H54 (cell line): ENCODE data around the gene MGMT.

ENCODE experiments used
- DNase-seq: peaks from one replicate; pipeline ENCODE4 v3.0.0; 2011; ENCODE audit warnings: low spot score, mixed read lengths; ENCODE audit not compliant: insufficient read length
- FAIRE-seq: peaks from 3 replicates; lab custom pipeline; 2011; peaks lifted over from hg19 to GRCh38; lab: Jason Lieb, UNC
- POLR2A ChIP-seq: IDR thresholded peaks from 2 replicates; pipeline ENCODE4 v1.6.1; 2011; ENCODE audit warnings: low read depth, mild to moderate bottlenecking, low read length

MGMT gene

DNA sequence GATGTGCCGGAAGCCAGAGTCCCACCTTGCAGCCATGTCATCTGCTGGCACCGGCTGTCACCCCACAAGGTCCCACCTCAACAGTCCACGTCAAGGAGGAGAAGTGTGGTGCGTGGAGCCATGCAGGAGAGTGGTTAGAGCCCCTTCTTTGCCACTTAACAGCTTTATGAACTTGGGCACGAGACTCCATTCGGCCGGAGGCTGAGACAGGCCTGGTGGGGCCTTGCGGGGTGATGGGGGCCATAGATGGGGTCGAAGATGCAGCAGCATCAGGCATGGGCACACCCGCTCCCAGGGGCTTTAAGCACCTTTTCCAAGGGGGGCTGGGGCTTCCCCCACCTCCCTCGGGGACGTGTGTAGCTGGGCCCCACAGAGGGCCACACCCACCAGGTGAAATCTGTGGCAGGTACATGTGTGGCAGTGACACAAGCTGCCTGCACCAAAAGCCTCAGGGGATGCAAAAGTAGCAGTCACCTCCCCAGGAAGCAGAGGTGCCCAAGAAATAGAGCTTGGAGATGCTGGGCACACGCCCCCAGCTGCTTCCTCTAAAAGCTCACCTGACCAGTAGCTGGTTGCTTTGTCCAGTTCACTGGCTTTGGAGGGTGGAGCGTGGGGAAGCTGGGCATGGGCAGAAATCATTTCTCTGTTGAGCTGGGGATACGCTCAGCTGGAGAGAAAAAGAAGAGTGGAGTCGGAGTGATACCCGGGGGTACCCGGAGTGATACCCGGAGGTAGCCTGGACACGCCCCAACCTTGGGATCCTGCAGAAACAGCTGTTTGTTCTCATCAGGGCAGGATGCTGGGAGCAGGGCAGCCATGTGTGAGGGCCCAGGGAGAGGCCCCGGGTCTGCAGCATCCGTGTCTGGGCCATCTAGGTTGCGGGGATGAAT lies 297.2 kb downstream of the MGMT start:
- FAIRE-seq (no peak), DNase-seq (no peak)
- no peak for TF ChIP-seq POLR2A

DNA sequence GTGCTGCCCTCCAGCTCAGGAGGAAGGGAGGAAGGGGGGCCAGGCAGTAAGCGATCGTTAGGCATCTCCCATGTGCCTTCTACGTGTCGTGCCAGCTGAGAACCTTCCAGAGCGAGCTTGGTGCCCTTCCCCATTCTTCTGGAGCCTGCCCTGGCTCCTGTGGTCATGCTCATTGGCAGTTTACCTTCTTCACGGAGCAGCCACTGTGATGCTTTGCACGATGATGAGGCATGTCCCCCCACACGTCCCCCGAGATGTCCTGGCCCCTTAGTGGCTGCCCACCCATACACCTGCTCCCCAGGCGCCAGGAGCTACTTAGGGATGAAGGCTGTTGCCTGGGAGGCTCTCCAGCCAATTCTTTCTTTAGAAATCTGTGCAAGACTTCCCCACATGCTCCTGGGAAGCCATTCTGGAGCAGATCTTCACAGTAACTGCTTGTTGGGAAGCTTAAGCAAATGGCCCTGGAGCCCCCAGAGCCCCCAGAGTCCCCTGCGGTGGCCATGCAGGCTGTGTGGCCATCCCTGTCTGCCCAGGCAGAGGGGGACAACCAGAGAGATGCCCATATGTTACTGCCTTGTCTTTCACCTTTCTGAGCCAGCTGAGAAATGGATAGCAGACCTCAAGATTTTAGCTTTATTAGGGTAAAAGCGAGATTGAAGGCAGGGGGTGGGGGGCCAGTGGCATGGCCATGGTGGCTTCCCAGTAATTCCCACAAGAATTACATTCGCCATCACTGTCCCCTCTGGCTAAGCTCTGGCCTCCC lies 298.0 kb downstream of the MGMT start:
- no peak for DNase-seq
- no peak for FAIRE-seq
- TF ChIP-seq POLR2A: no peak

DNA sequence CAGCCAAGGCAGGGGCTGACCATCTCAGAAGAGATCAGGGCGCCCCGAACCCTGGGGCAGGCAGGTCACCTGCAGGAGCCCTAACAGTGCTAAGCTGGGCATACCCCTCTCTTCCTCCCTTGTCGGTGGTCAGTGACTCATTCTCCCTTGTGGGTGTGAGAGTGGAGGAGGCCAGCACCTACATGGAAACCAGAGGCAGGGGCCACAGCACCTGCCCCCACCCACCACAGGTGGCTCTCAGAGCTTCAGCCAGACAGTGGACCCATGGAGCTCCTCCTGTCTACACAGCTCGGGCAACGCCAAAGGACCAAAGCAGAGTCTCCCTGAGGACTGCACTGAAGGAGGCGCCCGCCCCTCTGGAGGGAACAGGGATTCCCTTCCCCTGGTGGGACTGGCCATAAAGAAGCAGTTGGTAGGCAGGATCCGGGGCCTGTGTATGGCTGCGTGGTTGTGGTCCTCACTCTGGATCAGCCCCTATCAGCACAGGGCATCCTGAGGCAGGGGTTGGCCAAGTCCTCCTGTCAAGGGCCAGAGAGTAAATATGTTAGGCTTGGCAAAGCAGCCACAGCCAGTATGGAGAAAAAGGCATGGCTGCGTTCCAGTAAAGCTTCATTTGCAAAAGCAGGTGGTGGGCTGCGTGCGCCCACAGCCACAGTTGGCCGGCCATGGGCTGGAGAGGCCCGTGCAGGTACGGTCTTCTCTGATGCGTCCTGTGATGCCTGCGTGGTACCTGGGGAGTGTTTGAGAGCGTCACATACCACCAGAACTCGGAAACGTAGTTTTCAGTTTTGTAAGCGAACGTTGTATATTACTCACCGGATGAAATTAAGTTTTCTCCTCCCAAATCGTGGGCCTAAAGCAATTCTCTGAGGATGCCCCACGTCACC lies 298.9 kb downstream of the MGMT start:
- TF ChIP-seq POLR2A: no peak
- FAIRE-seq: no peak

DNA sequence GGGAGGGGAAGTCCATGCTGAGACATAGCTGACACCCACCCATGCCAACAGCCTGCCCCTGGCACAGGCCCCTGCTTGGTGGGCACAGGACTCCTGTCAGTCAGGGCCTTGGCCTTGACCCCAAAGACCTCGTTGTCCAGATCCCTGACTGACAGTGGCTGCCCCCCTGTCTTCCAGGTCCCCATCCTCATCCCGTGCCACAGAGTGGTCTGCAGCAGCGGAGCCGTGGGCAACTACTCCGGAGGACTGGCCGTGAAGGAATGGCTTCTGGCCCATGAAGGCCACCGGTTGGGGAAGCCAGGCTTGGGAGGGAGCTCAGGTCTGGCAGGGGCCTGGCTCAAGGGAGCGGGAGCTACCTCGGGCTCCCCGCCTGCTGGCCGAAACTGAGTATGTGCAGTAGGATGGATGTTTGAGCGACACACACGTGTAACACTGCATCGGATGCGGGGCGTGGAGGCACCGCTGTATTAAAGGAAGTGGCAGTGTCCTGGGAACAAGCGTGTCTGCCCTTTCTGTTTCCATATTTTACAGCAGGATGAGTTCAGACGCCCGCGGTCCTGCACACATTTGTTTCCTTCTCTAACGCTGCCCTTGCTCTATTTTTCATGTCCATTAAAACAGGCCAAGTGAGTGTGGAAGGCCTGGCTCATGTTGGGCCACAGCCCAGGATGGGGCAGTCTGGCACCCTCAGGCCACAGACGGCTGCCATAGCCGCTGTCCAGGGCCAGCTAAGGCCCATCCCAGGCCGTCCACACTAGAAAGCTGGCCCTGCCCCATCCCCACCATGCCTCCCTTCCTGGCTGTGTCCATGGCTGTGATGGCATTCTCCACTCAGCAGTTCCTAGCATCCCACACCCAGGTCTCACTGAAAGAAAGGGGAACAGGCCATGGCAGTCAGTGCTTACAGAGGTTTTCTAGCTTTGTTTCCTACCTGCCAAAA lies 299.8 kb downstream of the MGMT start:
- FAIRE-seq (no peak), DNase-seq (no peak)
- no peak for TF ChIP-seq POLR2A

More for the DNA sequence above, 298.9 kb downstream of the MGMT start:
- no peak for DNase-seq

DNA sequence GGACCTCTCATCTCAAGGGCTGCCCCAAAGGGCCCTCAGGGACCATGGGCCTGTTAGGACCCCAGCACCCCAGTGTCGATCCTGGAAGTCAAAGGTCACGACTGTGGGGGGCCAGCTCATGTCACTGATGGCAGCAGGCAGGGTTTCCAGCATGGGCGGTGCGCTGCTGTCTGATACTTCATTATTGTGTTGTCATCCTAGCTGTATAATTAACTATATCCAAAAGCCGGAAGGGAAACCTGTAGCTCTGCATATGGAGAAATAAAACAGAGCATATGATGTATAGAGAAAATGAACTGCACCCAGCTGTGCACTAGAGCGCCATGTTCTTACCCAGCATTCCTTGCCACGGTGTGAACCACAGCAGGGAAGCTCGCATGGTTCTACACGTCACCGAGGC lies 300.7 kb downstream of the MGMT start:
- FAIRE-seq (no peak), DNase-seq (no peak)
- no peak for TF ChIP-seq POLR2A

DNA sequence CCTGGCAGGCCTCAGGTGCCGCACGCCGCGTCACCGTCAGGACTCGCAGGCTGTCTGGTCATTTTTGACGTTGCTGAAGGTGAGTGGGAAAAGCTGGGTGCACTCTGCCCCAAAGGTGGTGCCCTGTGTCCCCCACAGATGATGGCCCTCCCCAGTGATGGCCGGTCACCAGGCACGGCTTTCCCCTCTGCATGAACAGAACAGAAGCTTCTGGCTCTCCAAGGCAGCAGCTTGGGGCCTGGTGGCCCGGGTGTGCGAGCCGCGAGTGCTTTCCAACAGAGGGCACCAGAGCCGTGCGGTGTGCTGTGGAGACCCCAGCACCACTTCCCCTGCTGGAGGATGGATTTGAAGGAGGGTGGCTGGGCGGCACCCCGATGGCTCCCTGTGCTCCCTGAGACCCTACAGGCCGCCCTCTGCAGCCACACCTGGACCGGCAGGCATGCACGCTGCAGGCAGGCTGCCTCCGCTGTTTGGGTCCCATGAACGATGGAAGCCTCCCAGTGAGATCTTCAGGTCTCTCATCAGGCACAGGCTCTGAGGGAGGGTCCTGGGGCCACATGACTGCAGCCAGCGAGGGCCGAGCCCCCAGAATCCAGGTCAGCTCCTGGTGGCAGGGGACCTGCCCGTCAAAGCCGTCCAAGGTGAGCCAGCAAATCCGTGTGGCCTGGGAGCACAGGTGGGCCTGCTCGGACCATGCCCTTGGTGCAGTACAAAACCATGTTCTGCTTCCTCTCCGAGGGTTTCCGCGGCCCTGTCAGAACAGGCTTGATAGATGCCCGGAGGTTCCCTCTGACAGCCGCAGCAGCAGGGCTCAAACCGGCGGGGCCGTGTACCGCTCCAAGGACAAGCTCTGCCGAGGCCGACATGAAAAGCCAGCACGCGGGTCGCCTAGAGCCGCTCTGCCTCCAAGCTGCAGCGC lies 301.7 kb downstream of the MGMT start:
- FAIRE-seq (no peak), DNase-seq (no peak)
- no peak for TF ChIP-seq POLR2A

DNA sequence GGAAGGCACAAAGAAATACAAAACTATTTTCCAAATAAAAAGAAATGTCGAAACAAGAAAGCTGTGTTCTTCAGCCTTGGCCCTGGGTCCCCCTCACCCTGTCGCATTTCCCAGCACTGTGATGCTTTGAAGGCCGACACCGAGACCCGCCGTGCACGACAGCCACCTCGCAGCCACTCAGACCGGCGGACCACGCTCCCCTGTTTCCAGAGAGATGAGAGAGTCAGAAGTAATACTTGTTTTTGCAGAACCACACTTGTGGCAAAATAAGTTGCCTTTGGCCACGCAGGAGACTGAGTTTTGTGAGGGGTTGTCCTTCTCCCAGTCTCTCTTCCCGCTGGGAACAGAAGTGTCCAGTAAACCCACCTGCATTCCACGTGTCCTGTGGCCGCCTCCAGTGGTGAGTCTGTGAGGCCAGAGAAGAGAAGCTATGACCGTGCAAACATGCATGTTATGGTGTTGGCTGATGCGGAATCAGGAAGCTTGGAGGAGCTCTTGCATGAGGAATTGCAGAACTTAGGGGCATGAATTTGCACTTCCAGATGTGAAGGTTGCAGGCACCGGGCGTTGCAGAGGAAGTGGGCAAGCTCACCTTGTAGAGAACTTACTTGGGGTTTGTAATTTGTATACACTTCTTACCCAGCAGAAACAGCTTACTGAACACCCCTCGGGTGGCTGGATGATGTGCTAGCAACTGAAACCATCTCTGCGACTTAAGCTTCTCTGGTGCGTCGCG lies 302.5 kb downstream of the MGMT start:
- no peak for FAIRE-seq
- DNase-seq: no peak
- no peak for TF ChIP-seq POLR2A

DNA sequence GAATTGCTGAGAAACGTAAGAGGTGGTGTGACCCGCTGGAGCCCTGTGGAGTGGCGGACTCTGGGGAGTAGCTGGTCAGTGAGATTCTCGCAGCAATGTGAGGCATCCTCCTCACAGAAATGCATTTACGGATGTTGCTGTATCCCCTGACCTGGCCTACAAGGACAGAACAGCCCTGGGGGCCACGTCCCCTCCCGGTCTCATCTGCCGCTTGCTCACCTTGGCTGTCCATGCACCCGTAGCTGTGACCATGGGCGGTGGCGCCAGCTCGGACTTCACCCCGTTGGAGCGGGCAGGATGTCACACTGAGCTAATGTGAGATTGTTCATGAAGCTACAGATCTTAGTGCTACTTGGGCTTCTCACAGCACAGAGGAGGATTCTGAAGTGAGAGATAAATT lies 303.2 kb downstream of the MGMT start:
- DNase-seq (no peak), FAIRE-seq (no peak)
- TF ChIP-seq POLR2A: no peak

DNA sequence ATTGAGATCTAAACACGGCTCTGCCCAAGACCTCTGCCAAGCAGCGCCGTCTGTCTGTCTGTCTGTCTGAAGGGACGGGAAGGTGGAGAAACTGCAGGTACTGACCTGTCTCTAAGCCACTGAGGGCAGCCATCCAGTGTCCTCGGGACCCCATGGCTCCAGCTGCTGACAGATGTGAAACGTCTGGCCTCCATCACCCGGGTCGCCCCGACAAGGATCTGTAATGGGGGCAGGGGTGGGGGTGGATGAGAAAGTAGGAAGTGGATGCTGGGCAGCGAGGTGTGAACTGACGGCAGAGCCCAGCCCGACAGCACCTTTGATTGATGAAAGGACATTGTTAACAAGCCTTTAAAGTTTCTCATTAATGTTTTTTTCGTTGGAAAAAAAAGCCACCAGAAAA lies 304.0 kb downstream of the MGMT start:
- no peak for FAIRE-seq
- no peak for TF ChIP-seq POLR2A
- DNase-seq: no peak

DNA sequence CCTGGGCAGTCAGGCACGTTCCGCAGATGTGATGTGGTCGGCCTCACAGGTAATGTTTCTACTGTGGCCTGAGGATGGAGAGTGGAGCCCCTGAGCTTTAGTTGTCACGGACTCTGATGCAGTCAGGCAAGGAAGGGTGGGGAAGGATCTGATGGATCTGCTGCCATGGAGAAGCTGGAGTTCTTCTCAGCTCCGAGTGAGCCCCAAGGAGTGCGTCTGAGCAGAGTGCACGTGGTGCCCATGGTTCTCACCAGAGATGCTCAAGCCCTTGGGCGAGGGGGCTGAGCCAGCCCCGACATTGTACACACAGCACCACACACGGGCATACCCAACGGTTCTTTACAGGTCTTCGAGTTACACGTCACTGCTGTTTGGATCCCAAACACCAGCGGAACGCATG lies 304.5 kb downstream of the MGMT start:
- FAIRE-seq (no peak), DNase-seq (no peak)
- TF ChIP-seq POLR2A: no peak

DNA sequence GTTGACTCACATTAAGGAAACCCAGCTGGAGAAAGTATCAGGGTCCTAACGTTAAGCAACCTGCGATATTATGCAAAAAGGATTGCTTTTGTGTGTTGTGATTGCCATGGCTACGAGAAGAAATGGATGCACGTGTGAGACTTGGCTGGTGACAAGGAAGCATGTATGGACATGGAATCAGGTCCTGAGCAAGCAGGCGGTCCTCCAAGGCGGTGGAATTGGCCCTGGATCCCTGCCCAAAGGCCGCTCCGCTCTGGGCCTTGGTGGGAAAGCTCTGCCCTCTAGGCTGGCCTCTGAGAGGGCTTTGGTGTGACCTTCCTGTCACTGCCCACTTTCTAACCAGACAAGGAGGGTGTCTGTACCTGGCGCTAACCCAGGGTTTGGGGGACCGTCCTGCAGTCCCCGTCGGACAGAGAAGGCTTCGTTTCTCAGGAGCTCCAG lies 305.0 kb downstream of the MGMT start:
- TF ChIP-seq POLR2A: no peak
- FAIRE-seq (no peak), DNase-seq (no peak)
